ENCODE data around the gene CELF1.
"Not testable (repeated sequence)": the region's sequence is repeated elsewhere in the genome, so short reads cannot be mapped to it uniquely, and the experiment has no call there.

The CELF1 gene

DNA sequence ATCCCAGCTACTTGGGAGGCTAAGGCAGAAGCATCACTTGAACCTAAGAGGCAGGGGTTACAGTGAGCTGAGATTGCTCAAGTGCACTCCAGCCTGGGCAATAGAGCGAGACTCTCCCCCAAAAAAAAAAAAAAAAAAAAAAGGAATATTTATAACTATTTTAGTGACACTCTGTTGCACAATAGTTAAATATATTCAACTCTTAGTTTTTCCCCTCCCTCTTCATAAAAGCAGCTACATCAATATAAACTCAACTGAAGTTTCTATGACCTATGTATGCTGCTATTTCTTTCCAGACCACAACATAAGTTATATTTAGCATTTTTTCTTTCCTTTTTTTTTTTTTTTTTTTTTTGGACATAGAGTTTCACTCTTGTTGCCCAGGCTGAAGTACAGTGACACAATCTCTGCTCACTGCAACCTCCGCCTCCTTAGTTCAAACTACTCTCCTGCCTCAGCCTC lies 19.2 kb downstream of the CELF1 start:
- Histone ChIP-seq H3K27me3 (no peaks in the 10 kb centered on the region), H3K9me3 (no peaks in the 10 kb centered on the region), H3K4me3 (ENCODE audit: low read depth in 1 of 2, low read length in 1 of 2) (no peak overlapping the region), H3K27ac (no peak overlapping the region), H3K36me3 (peaks cover 9% of the 10 kb centered on the region), H3K4me1 (ENCODE audit: control insufficient read depth in 1 of 2, insufficient read depth in 1 of 2, low read depth in 1 of 2, low read length in 1 of 2) (no peaks in the 10 kb centered on the region)
- TF ChIP-seq, protein P1, sequence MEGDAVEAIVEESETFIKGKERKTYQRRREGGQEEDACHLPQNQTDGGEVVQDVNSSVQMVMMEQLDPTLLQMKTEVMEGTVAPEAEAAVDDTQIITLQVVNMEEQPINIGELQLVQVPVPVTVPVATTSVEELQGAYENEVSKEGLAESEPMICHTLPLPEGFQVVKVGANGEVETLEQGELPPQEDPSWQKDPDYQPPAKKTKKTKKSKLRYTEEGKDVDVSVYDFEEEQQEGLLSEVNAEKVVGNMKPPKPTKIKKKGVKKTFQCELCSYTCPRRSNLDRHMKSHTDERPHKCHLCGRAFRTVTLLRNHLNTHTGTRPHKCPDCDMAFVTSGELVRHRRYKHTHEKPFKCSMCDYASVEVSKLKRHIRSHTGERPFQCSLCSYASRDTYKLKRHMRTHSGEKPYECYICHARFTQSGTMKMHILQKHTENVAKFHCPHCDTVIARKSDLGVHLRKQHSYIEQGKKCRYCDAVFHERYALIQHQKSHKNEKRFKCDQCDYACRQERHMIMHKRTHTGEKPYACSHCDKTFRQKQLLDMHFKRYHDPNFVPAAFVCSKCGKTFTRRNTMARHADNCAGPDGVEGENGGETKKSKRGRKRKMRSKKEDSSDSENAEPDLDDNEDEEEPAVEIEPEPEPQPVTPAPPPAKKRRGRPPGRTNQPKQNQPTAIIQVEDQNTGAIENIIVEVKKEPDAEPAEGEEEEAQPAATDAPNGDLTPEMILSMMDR (IDR thresholded peaks at IDR 0.05): no peak

GRCh38 chr11:47532597-47533213 lies 20.2 kb downstream of the CELF1 start:
- no peaks in the 10 kb centered on the region for H3K9me3 ChIP-seq
- no peaks in the 10 kb centered on the region for H3K4me1 ChIP-seq (ENCODE audit: control insufficient read depth in 1 of 2, insufficient read depth in 1 of 2, low read depth in 1 of 2, low read length in 1 of 2)
- no peaks in the 10 kb centered on the region for H3K27me3 ChIP-seq
- no peak overlapping the region for H3K27ac ChIP-seq
- H3K36me3 ChIP-seq: peaks cover 13% of the 10 kb centered on the region
- H3K4me3 ChIP-seq (ENCODE audit: low read depth in 1 of 2, low read length in 1 of 2): no peak overlapping the region
- TF ChIP-seq, protein P1 (IDR thresholded peaks at IDR 0.05): no peak

DNA sequence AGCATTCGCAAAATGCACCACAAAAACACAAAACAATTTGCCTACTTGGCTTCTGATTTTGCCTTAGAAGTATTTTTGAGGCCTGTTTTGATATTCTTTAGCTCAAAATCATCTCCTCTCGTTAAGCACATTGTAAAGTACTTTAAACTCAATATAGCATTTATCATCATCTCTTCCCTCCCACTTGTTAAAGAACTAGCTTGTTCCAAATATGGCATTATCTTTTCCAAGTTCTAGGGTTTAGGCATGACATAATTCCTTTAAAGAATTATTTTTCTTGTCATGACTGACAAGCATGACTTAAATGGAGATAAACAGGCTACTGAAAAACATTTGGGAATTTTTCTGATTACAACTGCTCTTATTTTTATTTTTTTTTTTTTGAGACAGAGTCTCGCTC lies 21.3 kb downstream of the CELF1 start:
- Histone ChIP-seq H3K4me3 (ENCODE audit: low read depth in 1 of 2, low read length in 1 of 2) (no peak overlapping the region), H3K27ac (no peak overlapping the region)

DNA sequence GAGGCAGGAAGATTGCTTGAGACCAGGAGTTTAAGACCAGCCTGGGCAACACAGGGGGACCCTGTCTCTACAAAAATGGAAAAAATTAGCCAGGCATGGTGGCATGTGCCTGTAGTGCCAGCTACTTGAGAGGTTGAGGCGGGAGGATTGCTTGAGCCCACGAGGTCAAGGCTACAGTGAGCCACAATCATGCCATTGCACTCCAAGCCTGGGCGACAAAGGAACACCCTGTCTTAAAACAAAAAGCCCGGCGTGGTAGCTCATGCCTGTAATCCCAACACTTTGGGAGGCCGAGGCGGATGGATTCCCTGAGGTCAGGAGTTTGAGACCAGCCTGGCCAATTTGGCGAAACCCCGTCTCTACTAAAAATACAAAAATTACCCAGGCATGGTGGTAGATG lies 22.2 kb downstream of the CELF1 start:
- not testable (repeated sequence) for H3K4me1 ChIP-seq (ENCODE audit: control insufficient read depth in 1 of 2, insufficient read depth in 1 of 2, low read depth in 1 of 2, low read length in 1 of 2); H3K27ac ChIP-seq

More for the DNA sequence above, 21.3 kb downstream of the CELF1 start:
- H3K36me3 ChIP-seq: peaks cover 15% of the 10 kb centered on the region
- no peaks in the 10 kb centered on the region for H3K27me3 ChIP-seq
- TF ChIP-seq, protein P1 (IDR thresholded peaks at IDR 0.05): no peak
- H3K9me3 ChIP-seq: no peaks in the 10 kb centered on the region
- no peaks in the 10 kb centered on the region for H3K4me1 ChIP-seq (ENCODE audit: control insufficient read depth in 1 of 2, insufficient read depth in 1 of 2, low read depth in 1 of 2, low read length in 1 of 2)

DNA sequence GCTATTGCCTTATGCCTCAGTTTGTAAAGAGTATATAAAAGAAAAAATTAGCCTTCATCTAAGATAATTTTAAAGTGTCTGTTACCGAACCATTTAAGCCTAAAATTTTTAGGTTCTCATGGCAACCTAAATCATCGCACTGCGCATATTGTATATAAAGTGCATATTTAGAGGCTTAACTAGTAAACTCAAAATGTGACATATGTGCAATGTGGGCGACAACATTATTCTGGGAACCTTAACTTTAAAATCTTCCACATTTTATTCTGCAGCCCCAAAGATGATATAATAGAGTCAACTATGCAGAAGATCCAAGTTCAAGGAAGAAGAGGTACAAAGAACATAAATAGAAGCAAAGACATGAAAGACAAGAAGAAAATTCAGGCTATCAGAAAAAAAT lies 23.0 kb downstream of the CELF1 start:
- Histone ChIP-seq H3K4me3 (ENCODE audit: low read depth in 1 of 2, low read length in 1 of 2) (no peak overlapping the region), H3K9me3 (no peaks in the 10 kb centered on the region), H3K36me3 (peaks cover 9% of the 10 kb centered on the region), H3K4me1 (ENCODE audit: control insufficient read depth in 1 of 2, insufficient read depth in 1 of 2, low read depth in 1 of 2, low read length in 1 of 2) (no peaks in the 10 kb centered on the region), H3K27me3 (no peaks in the 10 kb centered on the region), H3K27ac (no peak overlapping the region)
- TF ChIP-seq, protein P1 (IDR thresholded peaks at IDR 0.05): no peak

More for the DNA sequence above, 22.2 kb downstream of the CELF1 start:
- not testable (repeated sequence) for H3K9me3 ChIP-seq; H3K4me3 ChIP-seq (ENCODE audit: low read depth in 1 of 2, low read length in 1 of 2); H3K36me3 ChIP-seq; H3K27me3 ChIP-seq

- Histone ChIP-seq H3K27ac (no peak overlapping the region), H3K4me1 (ENCODE audit: control insufficient read depth in 1 of 2, insufficient read depth in 1 of 2, low read depth in 1 of 2, low read length in 1 of 2) (peaks cover 9 to 11% of the 10 kb centered on the region in 2 experiments), H3K27me3 (no peaks in the 10 kb centered on the region), H3K4me3 (ENCODE audit: low read depth in 1 of 2, low read length in 1 of 2) (no peak overlapping the region), H3K9me3 (no peaks in the 10 kb centered on the region), H3K36me3 (peaks cover 9% of the 10 kb centered on the region)
- TF ChIP-seq, protein P1 (IDR thresholded peaks at IDR 0.05): no peak
Observed at GRCh38 chr11:47527186-47527585, 25.7 kb downstream of the CELF1 start.

- H3K36me3 ChIP-seq; H3K4me3 ChIP-seq (ENCODE audit: low read depth in 1 of 2, low read length in 1 of 2); H3K27me3 ChIP-seq; H3K27ac ChIP-seq; H3K9me3 ChIP-seq: not testable (repeated sequence)
- peaks cover 11 to 12% of the 10 kb centered on the region in 2 experiments for H3K4me1 ChIP-seq (ENCODE audit: control insufficient read depth in 1 of 2, insufficient read depth in 1 of 2, low read depth in 1 of 2, low read length in 1 of 2)
Observed at GRCh38 chr11:47526032-47526431, 26.9 kb downstream of the CELF1 start.
